Measurements from ENCODE around the gene KIAA1614. TPM values are rescaled to one million over a fixed set of nuclear protein-coding genes. Genes with fewer than 3 reads are reported as not detected.

The KIAA1614 gene
- total RNA-seq, 1 donor from 2014 or later = 0.79 TPM

DNA sequence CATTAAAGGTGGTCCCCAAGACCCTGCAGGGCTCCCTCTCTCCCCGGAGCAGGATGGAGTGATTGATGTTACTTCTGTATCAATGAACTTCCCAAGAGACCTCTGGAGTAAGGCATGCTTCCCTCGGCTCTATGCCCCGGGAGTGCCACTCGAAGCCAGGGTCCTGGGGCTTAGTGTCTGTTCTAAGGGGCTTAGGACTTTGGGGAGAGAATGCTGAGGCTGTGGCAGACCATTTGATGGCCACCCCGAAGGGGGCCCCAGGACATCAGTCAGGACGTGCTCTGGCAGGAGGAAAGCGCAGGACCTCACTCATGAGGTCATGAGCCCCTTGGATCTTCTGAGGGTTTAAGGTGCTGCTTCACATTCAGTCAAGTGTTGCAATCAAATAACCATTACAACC, 7.5 kb downstream of the KIAA1614 start:
- TF ChIP-seq, protein P1, sequence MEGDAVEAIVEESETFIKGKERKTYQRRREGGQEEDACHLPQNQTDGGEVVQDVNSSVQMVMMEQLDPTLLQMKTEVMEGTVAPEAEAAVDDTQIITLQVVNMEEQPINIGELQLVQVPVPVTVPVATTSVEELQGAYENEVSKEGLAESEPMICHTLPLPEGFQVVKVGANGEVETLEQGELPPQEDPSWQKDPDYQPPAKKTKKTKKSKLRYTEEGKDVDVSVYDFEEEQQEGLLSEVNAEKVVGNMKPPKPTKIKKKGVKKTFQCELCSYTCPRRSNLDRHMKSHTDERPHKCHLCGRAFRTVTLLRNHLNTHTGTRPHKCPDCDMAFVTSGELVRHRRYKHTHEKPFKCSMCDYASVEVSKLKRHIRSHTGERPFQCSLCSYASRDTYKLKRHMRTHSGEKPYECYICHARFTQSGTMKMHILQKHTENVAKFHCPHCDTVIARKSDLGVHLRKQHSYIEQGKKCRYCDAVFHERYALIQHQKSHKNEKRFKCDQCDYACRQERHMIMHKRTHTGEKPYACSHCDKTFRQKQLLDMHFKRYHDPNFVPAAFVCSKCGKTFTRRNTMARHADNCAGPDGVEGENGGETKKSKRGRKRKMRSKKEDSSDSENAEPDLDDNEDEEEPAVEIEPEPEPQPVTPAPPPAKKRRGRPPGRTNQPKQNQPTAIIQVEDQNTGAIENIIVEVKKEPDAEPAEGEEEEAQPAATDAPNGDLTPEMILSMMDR (IDR thresholded peaks at IDR 0.05; ENCODE audit: insufficient read depth, low read length, severe bottlenecking) = no peak
- FAIRE-seq = no peak
- no peak overlapping the region for H3K4me3 ChIP-seq (ENCODE audit: low read depth, low read length)
- H3K27me3 ChIP-seq (ENCODE audit: control insufficient read depth, insufficient read depth, low read length) = no peaks in the 10 kb centered on the region
- no peak for DNase-seq (ENCODE audit: low read depth)
- no peaks in the 10 kb centered on the region for H3K36me3 ChIP-seq (ENCODE audit: control insufficient read depth, insufficient read depth, low read length)

DNA sequence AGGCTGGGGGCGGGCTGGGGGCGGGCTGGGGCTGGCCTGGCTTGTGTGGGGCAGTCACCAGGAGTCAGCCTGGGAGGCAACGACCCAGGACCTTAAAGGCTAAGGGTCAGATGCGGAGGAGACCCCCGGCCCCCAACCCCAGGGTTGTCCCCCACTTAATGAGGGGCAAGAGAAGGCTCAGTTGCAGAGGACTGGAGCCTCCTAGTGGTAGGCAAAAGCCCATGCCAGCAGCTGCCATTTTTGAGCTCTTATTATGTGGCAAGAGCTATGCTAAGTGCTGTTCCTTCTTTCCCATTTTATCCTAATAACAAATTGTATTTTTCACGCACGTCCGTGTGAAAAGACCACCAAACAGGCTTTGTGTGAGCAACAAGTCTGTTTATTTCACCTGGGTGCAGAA, 8.0 kb downstream of the KIAA1614 start:
- no peaks in the 10 kb centered on the region for H3K27me3 ChIP-seq (ENCODE audit: control insufficient read depth, insufficient read depth, low read length)
- FAIRE-seq (no peak), DNase-seq (ENCODE audit: low read depth) (no peak)
- no peaks in the 10 kb centered on the region for H3K36me3 ChIP-seq (ENCODE audit: control insufficient read depth, insufficient read depth, low read length)
- H3K4me3 ChIP-seq (ENCODE audit: low read depth, low read length) = no peak overlapping the region
- TF ChIP-seq, protein P1 (IDR thresholded peaks at IDR 0.05; ENCODE audit: insufficient read depth, low read length, severe bottlenecking) = peak; percentile 8

- FAIRE-seq (no peak), DNase-seq (ENCODE audit: low read depth) (no peak)
- H3K36me3 ChIP-seq (ENCODE audit: control insufficient read depth, insufficient read depth, low read length) = no peaks in the 10 kb centered on the region
- H3K4me3 ChIP-seq (ENCODE audit: low read depth, low read length) = no peak overlapping the region
- no peaks in the 10 kb centered on the region for H3K27me3 ChIP-seq (ENCODE audit: control insufficient read depth, insufficient read depth, low read length)
- TF ChIP-seq, protein P1 (IDR thresholded peaks at IDR 0.05; ENCODE audit: insufficient read depth, low read length, severe bottlenecking) = no peak
These were observed 8.7 kb downstream of the KIAA1614 start for GRCh38 chr1:180921386-180921785.

DNA sequence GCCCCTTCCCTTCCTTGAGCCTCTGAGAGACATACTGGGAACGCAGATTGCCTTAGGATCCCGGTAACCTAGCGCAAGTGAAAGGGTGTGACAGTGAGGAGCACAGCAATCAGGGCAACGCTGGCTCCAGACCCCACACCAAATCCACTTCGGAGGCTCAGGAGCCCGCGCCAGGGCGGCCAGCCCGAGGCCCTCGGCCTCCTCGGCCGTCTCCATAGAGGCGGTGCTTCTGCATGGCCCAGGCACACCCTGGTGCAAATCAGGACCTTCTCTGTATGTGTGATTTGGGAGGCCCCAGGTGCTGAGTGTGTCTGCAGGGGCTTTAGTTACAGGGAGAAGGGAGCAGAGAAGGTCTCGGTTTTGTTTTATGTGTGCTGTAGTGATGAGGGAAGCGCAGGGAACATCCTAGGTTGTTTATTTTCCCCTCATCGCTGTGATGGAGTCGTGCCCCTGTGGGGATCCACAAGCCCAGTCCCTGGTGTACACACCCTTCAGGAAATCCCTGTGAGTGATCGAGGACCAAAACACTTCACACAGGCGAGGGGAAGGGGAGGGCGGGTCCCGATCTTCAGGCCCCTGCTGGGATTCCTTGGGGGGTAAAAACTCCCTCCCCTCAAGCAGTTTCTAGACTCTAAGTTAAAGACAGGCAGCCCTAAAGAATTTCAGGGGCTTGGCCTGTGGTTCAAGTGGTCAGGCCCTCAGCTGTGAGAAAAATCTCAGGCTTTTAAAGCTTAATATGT, 9.4 kb downstream of the KIAA1614 start:
- TF ChIP-seq, protein P1 (IDR thresholded peaks at IDR 0.05; ENCODE audit: insufficient read depth, low read length, severe bottlenecking) = no peak
- no peaks in the 10 kb centered on the region for H3K36me3 ChIP-seq (ENCODE audit: control insufficient read depth, insufficient read depth, low read length)
- FAIRE-seq = no peak
- H3K27me3 ChIP-seq (ENCODE audit: control insufficient read depth, insufficient read depth, low read length) = no peaks in the 10 kb centered on the region
- no peak overlapping the region for H3K4me3 ChIP-seq (ENCODE audit: low read depth, low read length)
- DNase-seq (ENCODE audit: low read depth) = no peak

DNA sequence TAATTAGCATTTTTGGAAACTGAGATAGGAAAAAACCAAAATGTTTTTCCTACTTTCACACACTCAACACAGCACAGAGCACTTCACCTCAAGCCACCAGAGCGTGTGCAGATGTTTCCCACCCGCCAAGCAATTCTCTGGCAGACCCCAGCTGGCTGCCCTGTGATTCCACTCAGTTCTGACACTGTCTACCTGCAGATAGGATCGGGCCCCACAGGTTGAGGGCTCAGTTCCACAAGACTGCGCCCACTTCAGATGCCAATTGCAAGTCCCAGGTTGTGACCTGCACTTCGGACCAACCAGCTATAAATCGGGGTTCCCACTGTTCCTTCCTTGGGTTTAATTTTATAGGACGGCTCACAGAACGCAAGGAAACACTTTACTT, 9.9 kb downstream of the KIAA1614 start:
- no peak for DNase-seq (ENCODE audit: low read depth)
- no peak overlapping the region for H3K4me3 ChIP-seq (ENCODE audit: low read depth, low read length)
- TF ChIP-seq, protein P1 (IDR thresholded peaks at IDR 0.05; ENCODE audit: insufficient read depth, low read length, severe bottlenecking) = no peak
- no peaks in the 10 kb centered on the region for H3K36me3 ChIP-seq (ENCODE audit: control insufficient read depth, insufficient read depth, low read length)
- no peak for FAIRE-seq
- no peaks in the 10 kb centered on the region for H3K27me3 ChIP-seq (ENCODE audit: control insufficient read depth, insufficient read depth, low read length)

Data from bronchial epithelial cell (primary cell).